HEK293T (cell line): Measurements from ENCODE around the gene NUBPL.
"Not testable (repeated sequence)": the region's sequence is repeated elsewhere in the genome, so short reads cannot be mapped to it uniquely, and the experiment has no call there.

ENCODE experiments used
- CTCF ChIA-PET: fragments of 350-600 bp; formaldehyde crosslinking; extraction: SDS; loops from one replicate; lab custom pipeline; 2021; ENCODE audit warnings: antibody characterized with exemption, inconsistent platforms; lab: Yijun Ruan, JAX
- POLR2A ChIA-PET: fragments of 350-600 bp; formaldehyde crosslinking; extraction: SDS; loops from one replicate; lab custom pipeline; 2020; ENCODE audit warnings: antibody characterized with exemption, inconsistent platforms; lab: Yijun Ruan, JAX
- DNase-seq: peaks from one replicate; pipeline ENCODE4 v3.0.0; 2012; ENCODE audit warnings: mixed read lengths; ENCODE audit errors: extremely low spot score
- ARNT ChIP-seq: fragments of 450-650 bp; IDR thresholded peaks from 2 replicates; pipeline ENCODE4 v1.6.1; 2017; ENCODE audit warnings: mild to moderate bottlenecking
- BHLHE40 ChIP-seq: fragments of 450-650 bp; IDR thresholded peaks from 2 replicates; pipeline ENCODE4 v1.6.1; 2016; ENCODE audit warnings: mild to moderate bottlenecking, moderate library complexity, borderline replicate concordance
- CTBP1 ChIP-seq: fragments of 450-650 bp; IDR thresholded peaks from 2 replicates; pipeline ENCODE4 v1.6.1; 2016; ENCODE audit warnings: borderline replicate concordance
- ELF4 ChIP-seq: fragments of 450-650 bp; IDR thresholded peaks from 2 replicates; pipeline ENCODE4 v1.6.1; 2017; ENCODE audit warnings: antibody characterized with exemption
- FOXA1 ChIP-seq: fragments of 450-650 bp; IDR thresholded peaks from 2 replicates; pipeline ENCODE4 v1.6.1; 2016; ENCODE audit warnings: mild to moderate bottlenecking
- FOXK2 ChIP-seq: fragments of 450-650 bp; IDR thresholded peaks from 2 replicates; pipeline ENCODE4 v1.6.1; 2016; ENCODE audit warnings: mild to moderate bottlenecking
- FOXM1 ChIP-seq: fragments of 450-650 bp; IDR thresholded peaks from 2 replicates; pipeline ENCODE4 v1.6.1; 2017; ENCODE audit warnings: mild to moderate bottlenecking, borderline replicate concordance
- HDGF ChIP-seq: fragments of 450-650 bp; IDR thresholded peaks from 2 replicates; pipeline ENCODE4 v1.6.1; 2017; ENCODE audit warnings: antibody characterized with exemption, borderline replicate concordance
- L3MBTL2 ChIP-seq: fragments of 450-650 bp; conservative IDR thresholded peaks from 2 replicates; pipeline ENCODE4 v1.6.1; 2016; ENCODE audit warnings: mild to moderate bottlenecking
- LEF1 ChIP-seq: fragments of 450-650 bp; IDR thresholded peaks from 2 replicates; pipeline ENCODE4 v1.6.1; 2017; ENCODE audit warnings: mild to moderate bottlenecking, borderline replicate concordance
- NFRKB ChIP-seq: fragments of 450-650 bp; IDR thresholded peaks from 2 replicates; pipeline ENCODE4 v1.6.1; 2016; ENCODE audit warnings: mild to moderate bottlenecking, moderate library complexity
- PKNOX1 ChIP-seq: fragments of 450-650 bp; IDR thresholded peaks from 2 replicates; pipeline ENCODE4 v1.6.1; 2016
- SP1 ChIP-seq: fragments of 450-650 bp; IDR thresholded peaks from 2 replicates; pipeline ENCODE4 v1.6.1; 2017
- SUZ12 ChIP-seq: fragments of 450-650 bp; IDR thresholded peaks from 2 replicates; pipeline ENCODE4 v1.6.1; 2016; ENCODE audit warnings: mild to moderate bottlenecking
- TARDBP ChIP-seq: fragments of 450-650 bp; IDR thresholded peaks from 2 replicates; pipeline ENCODE4 v1.6.1; 2016
- ZNF384 ChIP-seq: fragments of 450-650 bp; IDR thresholded peaks from 2 replicates; pipeline ENCODE4 v1.6.1; 2016

The NUBPL gene

GRCh38 chr14:31887929-31888580 is 326.9 kb downstream of the NUBPL start:
- ChIA-PET POLR2A (no interaction called here), CTCF (no interaction called here)
- DNase-seq = no peak
- no peak for TF ChIP-seq FOXK2
- no peak for TF ChIP-seq FOXA1
- no peak for TF ChIP-seq L3MBTL2
- no peak for TF ChIP-seq CTBP1
- no peak for TF ChIP-seq PKNOX1
- no peak for TF ChIP-seq FOXM1
- no peak for TF ChIP-seq LEF1
- TF ChIP-seq HDGF = no peak
- TF ChIP-seq ARNT = no peak
- no peak for TF ChIP-seq SUZ12
- no peak for TF ChIP-seq TARDBP
- no peak for TF ChIP-seq ZNF384

- TF ChIP-seq HDGF (no peak), CTBP1 (no peak), PKNOX1 (no peak)
- ChIA-PET CTCF (no interaction called here), POLR2A (no interaction called here)
- no peak for DNase-seq
These were observed 328.1 kb downstream of the NUBPL start for GRCh38 chr14:31889297-31889696.

- POLR2A ChIA-PET, DNase-seq, CTCF ChIA-PET: not testable (repeated sequence)
These were observed 329.0 kb downstream of the NUBPL start for GRCh38 chr14:31890202-31890601.

GRCh38 chr14:31893221-31893757 is 332.1 kb downstream of the NUBPL start:
- TF ChIP-seq HDGF = no peak
- no peak for TF ChIP-seq FOXA1
- no peak for TF ChIP-seq ELF4
- TF ChIP-seq FOXK2 = no peak
- TF ChIP-seq LEF1 = no peak
- no peak for TF ChIP-seq ARNT
- TF ChIP-seq PKNOX1 = no peak
- POLR2A ChIA-PET = no interaction called here
- no peak for DNase-seq
- CTCF ChIA-PET = no interaction called here

- POLR2A ChIA-PET = no interaction called here
- TF ChIP-seq NFRKB (no peak), ZNF384 (no peak), FOXM1 (no peak), L3MBTL2 (no peak), FOXK2 (no peak), LEF1 (no peak), ELF4 (no peak), HDGF (no peak), PKNOX1 (no peak), ARNT (no peak), TARDBP (no peak), SP1 (no peak), FOXA1 (no peak), CTBP1 (no peak), BHLHE40 (no peak), SUZ12 (no peak)
- DNase-seq = no peak
- CTCF ChIA-PET = no interaction called here
These were observed 333.1 kb downstream of the NUBPL start for GRCh38 chr14:31894351-31894750.

- CTCF ChIA-PET = interaction anchor here (1.3 kb wide), 1 partner anchor 385 kb away, joined by 4 read pairs; no protein-coding TSS in a partner anchor
- POLR2A ChIA-PET = no interaction called here
- DNase-seq = no peak
- no peak for TF ChIP-seq BHLHE40
- TF ChIP-seq FOXA1 = no peak
- TF ChIP-seq PKNOX1 = no peak
- TF ChIP-seq CTBP1 = no peak
- no peak for TF ChIP-seq LEF1
- no peak for TF ChIP-seq L3MBTL2
These were observed 334.0 kb downstream of the NUBPL start for GRCh38 chr14:31895206-31895605.
